ENCODE data around the gene FAM3A. TPM values are rescaled to one million over a fixed set of nuclear protein-coding genes. Genes with fewer than 3 reads are reported as not detected.
A peak's percentile ranks its signal among the peaks of the same experiment; 100 is the strongest.
"Not testable (repeated sequence)": the region's sequence is repeated elsewhere in the genome, so short reads cannot be mapped to it uniquely, and the experiment has no call there.

The FAM3A gene, protein sequence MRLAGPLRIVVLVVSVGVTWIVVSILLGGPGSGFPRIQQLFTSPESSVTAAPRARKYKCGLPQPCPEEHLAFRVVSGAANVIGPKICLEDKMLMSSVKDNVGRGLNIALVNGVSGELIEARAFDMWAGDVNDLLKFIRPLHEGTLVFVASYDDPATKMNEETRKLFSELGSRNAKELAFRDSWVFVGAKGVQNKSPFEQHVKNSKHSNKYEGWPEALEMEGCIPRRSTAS
- polyA plus RNA-seq (2012; rRNA removed): 36.7 and 42.1 TPM in 2 replicates
- 17.2 and 28.6 TPM in 2 replicates for polyA plus RNA-seq (2012; cell fraction: cytosol; rRNA removed)
- 81.3 and 93.7 TPM in 2 replicates for polyA plus RNA-seq (2012; cell fraction: nucleus; rRNA removed)

DNA sequence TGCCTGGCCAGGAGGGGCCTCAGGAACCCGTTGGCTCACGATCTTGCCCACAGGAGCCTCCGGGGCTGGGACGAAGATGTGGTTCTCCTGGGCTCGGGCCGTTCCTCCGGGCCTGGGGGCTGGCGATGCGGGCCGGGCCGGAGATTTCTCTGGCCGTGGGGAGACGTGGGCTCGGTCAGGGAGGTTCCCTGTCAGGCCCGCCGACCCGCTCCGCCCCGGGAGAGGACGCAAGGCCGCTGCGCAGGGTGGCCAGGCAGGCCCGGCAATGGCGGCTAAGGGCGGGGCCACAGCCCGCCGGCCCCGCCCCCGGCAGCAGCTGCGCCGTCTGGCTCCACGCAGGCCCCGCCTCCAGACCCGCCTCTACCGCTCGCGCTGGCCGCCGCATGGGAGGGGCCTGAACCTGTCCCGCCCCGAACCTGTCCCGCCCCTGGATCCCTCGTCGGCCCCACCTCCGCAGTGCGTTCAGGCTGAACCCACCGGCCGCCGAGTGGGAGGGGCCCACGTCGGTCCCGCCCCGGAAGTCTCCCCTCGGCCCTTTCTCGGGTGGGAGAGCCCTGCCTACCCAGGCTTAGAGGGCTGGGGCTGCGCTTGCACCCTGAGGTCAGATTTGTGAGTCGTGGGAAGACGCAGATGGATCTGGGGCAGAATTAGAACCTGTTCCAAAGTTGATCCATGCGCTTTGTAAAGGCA, at the start of gene FAM3A:
Gene FAM3A, minus strand, starts transcription at position 267 of the 690 bp plus-strand sequence. CDS start 460 bp downstream, outside the sequence.
- 38% methylated on average over 32 of the region's 59 CpGs for WGBS (ENCODE audit: low lambda C conversion rate)
- H4K20me1 ChIP-seq (ENCODE audit: insufficient read depth): no peaks in the 10 kb centered on the region
- H3K36me3 ChIP-seq (replicated peaks in 1 of 2; ENCODE audit: control insufficient read depth in 1 of 2, insufficient read depth in 2 of 2, low read length in 1 of 2): no peaks in the 10 kb centered on the region
- no peaks in the 10 kb centered on the region for H3F3A ChIP-seq (replicated peaks; ENCODE audit: insufficient read depth)
- H3K4me1 ChIP-seq (ENCODE audit: control insufficient read depth in 1 of 2, insufficient read depth in 2 of 2, low read depth in 1 of 2, low read length in 1 of 2): peaks cover 0 to 6% of the 10 kb centered on the region in 2 experiments; a peak in 1 of 4 replicates
- CTCF ChIA-PET: no interaction called here
- peak; percentile 93 for DNase-seq
- H2AFZ ChIP-seq (ENCODE audit: low read depth): no peak within 1 kb of the TSS; the same call in 1 of the 2 replicates
- TF ChIP-seq YY1 (IDR thresholded peaks at IDR 0.05; ENCODE audit: low read depth): peak; percentile 81
- peak; percentile 47 for TF ChIP-seq GABPA (IDR thresholded peaks at IDR 0.05; ENCODE audit: low read depth)
- no peak; the same call in 1 of the 2 replicates for TF ChIP-seq SIN3A (IDR thresholded peaks at IDR 0.05; ENCODE audit: borderline replicate concordance, low read depth, low read length)
- TF ChIP-seq POLR2AphosphoS5 (IDR thresholded peaks at IDR 0.05; ENCODE audit: low read depth, low read length): peak; percentile 74; the same call in 1 of the 2 replicates
- TF ChIP-seq NRF1 (IDR thresholded peaks at IDR 0.05; ENCODE audit: low read depth, low read length): peak; percentile 65
- peak within 1 kb of the TSS; percentile 58 to 66 for H3K4me3 ChIP-seq (ENCODE audit: low read depth in 2 of 2, low read length in 1 of 2)
- peak within 1 kb of the TSS; percentile 76 for H3K4me2 ChIP-seq
- no peaks in the 10 kb centered on the region for H3K9me3 ChIP-seq
- peaks cover 6% of the 10 kb centered on the region for H3K79me2 ChIP-seq (ENCODE audit: insufficient read depth)
- peak within 1 kb of the TSS; percentile 73 for H3K9ac ChIP-seq
- H3K9me2 ChIP-seq: no peaks in the 10 kb centered on the region
- peaks cover 6% of the 10 kb centered on the region; the same call in 1 of the 2 replicates for H3K27me3 ChIP-seq (ENCODE audit: insufficient read depth)
- POLR2A ChIA-PET: no interaction called here
- peak within 1 kb of the TSS; percentile 49 to 65; a peak in 3 of 4 replicates for H3K27ac ChIP-seq (ENCODE audit: low read depth in 2 of 2, low read length in 1 of 2)

GRCh38 chrX:154562295-154562694, 46.3 kb upstream of the FAM3A start:
- H3K79me2 ChIP-seq (ENCODE audit: insufficient read depth); H4K20me1 ChIP-seq (ENCODE audit: insufficient read depth); H3K9ac ChIP-seq; H3F3A ChIP-seq (replicated peaks; ENCODE audit: insufficient read depth); H3K9me3 ChIP-seq; H3K36me3 ChIP-seq (replicated peaks in 1 of 2; ENCODE audit: control insufficient read depth in 1 of 2, insufficient read depth in 2 of 2, low read length in 1 of 2); POLR2A ChIA-PET; H3K4me3 ChIP-seq (ENCODE audit: low read depth in 2 of 2, low read length in 1 of 2); H2AFZ ChIP-seq (ENCODE audit: low read depth); H3K4me2 ChIP-seq; CTCF ChIA-PET; DNase-seq; H3K27ac ChIP-seq (ENCODE audit: low read depth in 2 of 2, low read length in 1 of 2); H3K4me1 ChIP-seq (ENCODE audit: control insufficient read depth in 1 of 2, insufficient read depth in 2 of 2, low read depth in 1 of 2, low read length in 1 of 2); H3K9me2 ChIP-seq; H3K27me3 ChIP-seq (ENCODE audit: insufficient read depth): not testable (repeated sequence)
- WGBS (ENCODE audit: low lambda C conversion rate): no CpG with 5 or more reads among the region's 10 CpGs

- H3K9me3 ChIP-seq; H3K4me2 ChIP-seq; CTCF ChIA-PET; H2AFZ ChIP-seq (ENCODE audit: low read depth); H3K4me3 ChIP-seq (ENCODE audit: low read depth in 2 of 2, low read length in 1 of 2); H3K9me2 ChIP-seq; H3K36me3 ChIP-seq (replicated peaks in 1 of 2; ENCODE audit: control insufficient read depth in 1 of 2, insufficient read depth in 2 of 2, low read length in 1 of 2); H3K27me3 ChIP-seq (ENCODE audit: insufficient read depth); H3K9ac ChIP-seq; H3K27ac ChIP-seq (ENCODE audit: low read depth in 2 of 2, low read length in 1 of 2); DNase-seq; H3K4me1 ChIP-seq (ENCODE audit: control insufficient read depth in 1 of 2, insufficient read depth in 2 of 2, low read depth in 1 of 2, low read length in 1 of 2); H3F3A ChIP-seq (replicated peaks; ENCODE audit: insufficient read depth); H3K79me2 ChIP-seq (ENCODE audit: insufficient read depth); POLR2A ChIA-PET; H4K20me1 ChIP-seq (ENCODE audit: insufficient read depth): not testable (repeated sequence)
- WGBS (ENCODE audit: low lambda C conversion rate): 72% methylated on average over 8 of the region's 31 CpGs
These were observed 44.3 kb upstream of the FAM3A start for GRCh38 chrX:154560326-154560725.

DNA sequence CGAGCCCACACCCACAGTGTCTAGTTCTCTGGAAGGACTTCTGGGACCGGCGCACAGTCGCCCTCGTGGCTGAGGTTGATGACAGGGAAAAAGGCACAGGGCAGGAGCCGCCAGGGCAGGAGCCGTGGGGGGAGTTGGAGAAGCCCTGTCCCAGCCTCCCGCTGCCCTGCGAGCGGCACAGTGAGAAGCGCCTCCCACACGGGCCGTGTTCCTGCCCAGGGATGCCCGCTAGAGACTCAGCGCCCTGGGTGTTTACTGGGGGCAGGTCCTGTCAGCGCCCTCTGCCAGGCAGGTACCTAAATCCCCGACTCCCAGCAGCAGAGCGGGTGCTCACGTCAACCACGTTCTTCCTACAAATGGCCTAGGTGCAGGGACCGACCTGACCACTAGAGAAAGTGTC, 42.9 kb upstream of the FAM3A start:
- H3K9me2 ChIP-seq; H3F3A ChIP-seq (replicated peaks; ENCODE audit: insufficient read depth); H3K4me2 ChIP-seq; CTCF ChIA-PET; H2AFZ ChIP-seq (ENCODE audit: low read depth); POLR2A ChIA-PET; H3K4me1 ChIP-seq (ENCODE audit: control insufficient read depth in 1 of 2, insufficient read depth in 2 of 2, low read depth in 1 of 2, low read length in 1 of 2); H3K27ac ChIP-seq (ENCODE audit: low read depth in 2 of 2, low read length in 1 of 2); H4K20me1 ChIP-seq (ENCODE audit: insufficient read depth); H3K27me3 ChIP-seq (ENCODE audit: insufficient read depth); H3K4me3 ChIP-seq (ENCODE audit: low read depth in 2 of 2, low read length in 1 of 2); H3K36me3 ChIP-seq (replicated peaks in 1 of 2; ENCODE audit: control insufficient read depth in 1 of 2, insufficient read depth in 2 of 2, low read length in 1 of 2); H3K9ac ChIP-seq; DNase-seq; H3K9me3 ChIP-seq; H3K79me2 ChIP-seq (ENCODE audit: insufficient read depth): not testable (repeated sequence)
- no CpG with 5 or more reads among the region's 21 CpGs for WGBS (ENCODE audit: low lambda C conversion rate)

DNA sequence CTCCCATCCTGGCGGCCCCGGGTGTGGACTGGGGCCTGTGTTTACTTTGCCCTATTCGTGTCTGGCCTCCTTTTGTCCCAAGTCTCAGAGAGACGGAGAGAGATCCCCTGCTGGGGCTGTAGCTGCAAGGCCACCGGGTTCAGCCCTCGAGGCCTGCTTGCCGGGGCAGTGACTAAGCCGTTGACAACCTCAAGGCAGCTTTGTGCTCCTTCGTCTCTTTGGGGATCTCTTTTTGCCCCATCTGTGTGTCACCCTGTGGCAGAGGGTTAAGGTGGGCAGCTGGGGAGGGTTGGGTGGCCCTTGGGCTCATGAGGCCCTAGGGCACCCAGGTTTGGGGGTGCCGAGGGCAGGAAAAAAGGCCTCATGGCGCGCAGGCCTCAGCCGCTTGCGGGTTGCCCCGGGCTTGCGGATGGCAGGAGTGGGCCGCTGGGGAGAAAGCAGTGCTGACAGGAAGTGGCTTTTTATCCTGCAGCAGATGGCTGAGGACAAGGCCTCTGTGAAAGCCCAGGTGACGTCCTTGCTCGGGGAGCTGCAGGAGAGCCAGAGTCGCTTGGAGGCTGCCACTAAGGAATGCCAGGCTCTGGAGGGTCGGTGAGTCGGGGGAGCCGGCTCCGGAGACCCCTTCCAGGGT, 42.1 kb upstream of the FAM3A start:
- H4K20me1 ChIP-seq (ENCODE audit: insufficient read depth); H3K9me3 ChIP-seq; H3K9ac ChIP-seq; DNase-seq; CTCF ChIA-PET; H2AFZ ChIP-seq (ENCODE audit: low read depth); H3K36me3 ChIP-seq (replicated peaks in 1 of 2; ENCODE audit: control insufficient read depth in 1 of 2, insufficient read depth in 2 of 2, low read length in 1 of 2); H3K4me2 ChIP-seq; H3K27me3 ChIP-seq (ENCODE audit: insufficient read depth); H3K9me2 ChIP-seq; H3K4me1 ChIP-seq (ENCODE audit: control insufficient read depth in 1 of 2, insufficient read depth in 2 of 2, low read depth in 1 of 2, low read length in 1 of 2); POLR2A ChIA-PET; H3F3A ChIP-seq (replicated peaks; ENCODE audit: insufficient read depth); H3K27ac ChIP-seq (ENCODE audit: low read depth in 2 of 2, low read length in 1 of 2); H3K4me3 ChIP-seq (ENCODE audit: low read depth in 2 of 2, low read length in 1 of 2): not testable (repeated sequence)
- WGBS (ENCODE audit: low lambda C conversion rate): no CpG with 5 or more reads among the region's 24 CpGs
- peaks cover 11% of the 10 kb centered on the region for H3K79me2 ChIP-seq (ENCODE audit: insufficient read depth)

Data from SK-N-SH (cell line).